ENCODE data around the gene CIAPIN1. TPM values are rescaled to one million over a fixed set of nuclear protein-coding genes. Genes with fewer than 3 reads are reported as not detected.
"Not testable (repeated sequence)": the region's sequence is repeated elsewhere in the genome, so short reads cannot be mapped to it uniquely, and the experiment has no call there.

The CIAPIN1 gene
- total RNA-seq, 2 experiments from 2014 or later, result 45.8 to 61.8 TPM

DNA sequence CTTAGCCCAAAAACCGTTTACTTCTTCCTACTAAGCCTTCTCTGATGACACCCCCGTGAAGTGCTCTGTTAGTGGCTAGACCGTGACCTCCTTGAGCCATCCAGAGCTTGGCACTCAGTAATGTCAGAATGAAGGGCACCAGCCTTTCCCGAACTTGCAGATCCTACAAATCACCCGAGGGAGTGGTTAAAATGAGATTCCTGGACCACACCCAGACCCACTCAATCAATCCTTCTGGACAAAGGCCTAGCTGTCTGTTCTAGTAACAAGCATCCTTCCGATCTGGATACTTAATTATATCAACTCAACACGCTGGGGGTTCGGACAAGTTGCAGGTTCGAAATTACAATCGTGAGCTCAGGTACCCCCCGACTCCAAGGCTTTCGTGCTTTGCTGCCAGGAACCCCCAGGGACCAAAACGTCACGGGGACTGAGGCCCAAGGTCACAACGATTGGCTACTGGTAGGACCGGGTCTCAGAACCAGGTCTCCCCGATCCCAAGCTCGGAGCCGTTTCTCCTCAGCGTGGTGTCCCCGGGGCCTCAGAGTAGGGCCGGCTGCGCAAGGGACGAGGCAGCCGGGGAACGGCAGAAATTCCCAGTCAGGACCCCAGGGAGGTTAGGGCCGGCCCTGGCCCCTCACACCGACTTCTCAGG, 527 bp downstream of the CIAPIN1 start:
- H3K4me1 Mint-ChIP-seq, result peaks cover 36% of the 10 kb centered on the region
- ChIA-PET POLR2A (interaction anchor here (0.6 to 0.7 kb wide), 4 partner anchors 16 to 153 kb away, joined by 3 to 5 read pairs (median 4); partner anchors contain the start of gene POLR2C), CTCF (interaction anchor here (1.0 to 5.3 kb wide), 10 partner anchors 10 to 288 kb away, joined by 3 to 40 read pairs (median 4); partner anchors contain the start of genes KATNB1 and POLR2C)
- no peaks in the 10 kb centered on the region for H3K27me3 Mint-ChIP-seq
- H3K27ac Mint-ChIP-seq, result peak overlapping the region; percentile 90
- H3K9me3 Mint-ChIP-seq, result peaks cover 1% of the 10 kb centered on the region
- H3K4me3 Mint-ChIP-seq, result peak overlapping the region; percentile 93
- peak; percentile 31 for DNase-seq
- peaks cover 21% of the 10 kb centered on the region for H3K36me3 Mint-ChIP-seq (ENCODE audit: low read depth)

DNA sequence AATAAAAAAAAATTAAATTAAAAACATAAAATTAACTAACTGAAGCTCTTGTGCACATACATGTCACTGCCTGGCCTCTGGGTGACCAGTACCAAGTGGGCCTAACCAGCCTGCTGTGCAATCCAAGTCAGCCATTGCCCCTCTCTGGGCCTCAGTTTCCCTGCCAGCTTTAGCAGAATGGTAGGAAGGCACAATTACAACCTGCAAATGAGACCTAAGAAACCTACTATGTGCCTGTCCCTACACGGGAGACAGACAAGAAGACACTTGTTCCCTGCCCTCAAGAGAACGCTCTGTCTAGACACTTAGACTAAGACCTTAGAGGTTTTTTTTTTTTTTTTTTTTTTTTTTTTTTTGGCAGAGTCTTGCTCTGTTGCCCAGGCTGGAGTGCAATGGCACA, 1.7 kb downstream of the CIAPIN1 start:
- DNase-seq, result no peak
- Mint-ChIP-seq H3K4me1 (peaks cover 36% of the 10 kb centered on the region), H3K36me3 (ENCODE audit: low read depth) (peaks cover 29% of the 10 kb centered on the region), H3K27ac (peak overlapping the region; percentile 13), H3K9me3 (peaks cover 13% of the 10 kb centered on the region), H3K4me3 (no peak overlapping the region), H3K27me3 (no peaks in the 10 kb centered on the region)
- POLR2A ChIA-PET, result no interaction called here
- CTCF ChIA-PET, result interaction anchor here (0.8 to 5.3 kb wide), 4 partner anchors 15 to 39 kb away, joined by 3 to 40 read pairs (median 4); partner anchors contain the start of gene POLR2C

DNA sequence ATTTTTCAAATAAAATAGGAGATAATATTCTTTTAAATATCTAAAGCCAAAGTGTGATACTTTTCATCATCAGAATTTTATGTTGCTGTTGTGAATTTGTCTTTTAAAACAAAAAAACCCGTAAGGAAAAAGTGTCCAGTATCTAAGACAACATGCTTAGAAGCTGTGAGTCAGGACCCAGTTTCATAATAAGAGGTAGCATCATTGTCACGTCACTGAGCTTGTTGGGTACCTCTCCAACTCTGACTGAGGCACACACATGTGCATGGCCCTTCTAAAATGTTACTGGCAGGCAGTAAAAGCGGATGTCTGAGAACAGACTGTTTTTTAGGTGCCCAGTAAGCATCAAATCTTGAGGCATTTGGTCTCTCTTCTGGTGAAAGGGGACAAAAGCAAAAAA, 2.5 kb downstream of the CIAPIN1 start:
- Mint-ChIP-seq H3K27me3 (no peaks in the 10 kb centered on the region), H3K27ac (no peak overlapping the region), H3K4me1 (peaks cover 34% of the 10 kb centered on the region), H3K4me3 (no peak overlapping the region), H3K9me3 (peaks cover 20% of the 10 kb centered on the region), H3K36me3 (ENCODE audit: low read depth) (peaks cover 37% of the 10 kb centered on the region)
- ChIA-PET POLR2A (interaction anchor here (0.6 kb wide), 1 partner anchor 26 kb away, joined by 3 read pairs; no protein-coding TSS in a partner anchor), CTCF (interaction anchor here (0.6 to 5.3 kb wide), 6 partner anchors 13 to 31 kb away, joined by 3 to 40 read pairs (median 4); partner anchors contain the start of gene POLR2C)
- DNase-seq, result no peak

DNA sequence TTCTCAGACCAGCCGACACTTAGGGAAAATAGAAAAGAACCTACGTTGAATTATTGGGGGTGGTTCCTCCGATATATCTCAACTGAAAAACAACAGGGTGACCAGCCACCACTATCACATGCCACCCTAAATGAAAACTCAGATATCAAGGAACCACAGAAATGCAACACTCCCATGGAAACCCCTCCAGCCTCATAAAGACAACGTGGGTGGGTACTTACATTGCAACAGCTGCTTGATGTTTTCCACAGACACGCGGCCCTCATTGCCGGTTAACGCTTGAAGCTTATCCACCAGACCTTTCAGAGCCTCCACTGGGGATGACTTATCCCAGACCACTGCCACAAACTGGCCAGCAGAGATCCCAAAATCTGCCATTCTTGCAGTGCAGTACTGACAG, 6.6 kb downstream of the CIAPIN1 start:
- H3K27me3 Mint-ChIP-seq, POLR2A ChIA-PET, H3K4me3 Mint-ChIP-seq, DNase-seq, H3K27ac Mint-ChIP-seq: not testable (repeated sequence)
- peaks cover 59% of the 10 kb centered on the region for H3K36me3 Mint-ChIP-seq (ENCODE audit: low read depth)
- peaks cover 22% of the 10 kb centered on the region for H3K9me3 Mint-ChIP-seq
- CTCF ChIA-PET, result interaction anchor here (1.1 kb wide), 1 partner anchor 23 kb away, joined by 3 read pairs; no protein-coding TSS in a partner anchor
- H3K4me1 Mint-ChIP-seq, result peaks cover 10% of the 10 kb centered on the region

DNA sequence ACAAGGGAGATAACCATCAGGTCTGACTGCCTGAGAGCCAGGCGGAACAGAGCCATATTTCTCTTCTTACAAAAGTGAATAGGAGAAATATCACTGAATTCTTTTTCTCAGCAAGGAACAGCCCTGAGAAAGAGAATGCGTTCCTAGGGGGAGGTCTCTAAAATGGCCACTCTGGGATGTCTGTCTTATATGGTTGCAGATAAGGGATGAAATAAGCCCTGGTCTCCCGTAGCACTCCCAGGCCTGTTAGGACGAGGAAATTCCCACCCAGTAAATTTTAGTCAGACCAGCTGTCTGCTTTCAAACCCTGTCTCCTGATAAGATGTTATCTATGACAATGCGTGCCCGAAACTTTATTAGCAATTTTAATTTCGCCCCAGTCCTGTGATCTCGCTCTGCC, 7.2 kb downstream of the CIAPIN1 start:
- POLR2A ChIA-PET, H3K4me1 Mint-ChIP-seq, H3K4me3 Mint-ChIP-seq, DNase-seq, H3K27me3 Mint-ChIP-seq, H3K27ac Mint-ChIP-seq: not testable (repeated sequence)
- CTCF ChIA-PET, result interaction anchor here (0.6 to 0.9 kb wide), 2 partner anchors 23 to 543 kb away, joined by 3 to 4 read pairs; no protein-coding TSS in a partner anchor
- Mint-ChIP-seq H3K9me3 (peaks cover 22% of the 10 kb centered on the region), H3K36me3 (ENCODE audit: low read depth) (peaks cover 62% of the 10 kb centered on the region)

DNA sequence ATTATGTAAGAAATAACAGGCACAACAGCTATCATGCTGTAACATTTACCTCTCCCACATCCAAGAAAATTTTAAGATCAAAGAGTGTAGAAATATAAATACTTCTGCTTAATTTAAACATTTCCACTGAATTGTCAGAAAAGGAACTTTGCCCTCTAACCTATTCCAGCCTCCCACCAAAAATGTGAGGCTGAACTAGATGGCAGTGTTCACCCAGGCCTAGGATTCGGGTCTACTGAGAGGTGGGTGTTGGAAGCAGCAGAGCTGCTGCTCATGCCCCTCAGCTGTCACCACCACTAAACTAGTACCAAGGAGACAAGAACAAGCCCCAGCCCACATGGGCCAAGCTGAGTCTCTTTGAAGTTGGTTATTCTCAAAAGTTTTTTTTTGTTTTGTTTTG, 11.3 kb downstream of the CIAPIN1 start:
- Mint-ChIP-seq H3K4me3 (no peak overlapping the region), H3K27ac (no peak overlapping the region), H3K27me3 (no peaks in the 10 kb centered on the region), H3K36me3 (ENCODE audit: low read depth) (peaks cover 65% of the 10 kb centered on the region), H3K9me3 (peaks cover 12% of the 10 kb centered on the region), H3K4me1 (peaks cover 17% of the 10 kb centered on the region)
- POLR2A ChIA-PET, result no interaction called here
- CTCF ChIA-PET, result interaction anchor here (0.6 to 1.6 kb wide), 4 partner anchors 17 to 73 kb away, joined by 3 to 5 read pairs (median 4); partner anchors contain the start of gene POLR2C
- DNase-seq, result no peak

DNA sequence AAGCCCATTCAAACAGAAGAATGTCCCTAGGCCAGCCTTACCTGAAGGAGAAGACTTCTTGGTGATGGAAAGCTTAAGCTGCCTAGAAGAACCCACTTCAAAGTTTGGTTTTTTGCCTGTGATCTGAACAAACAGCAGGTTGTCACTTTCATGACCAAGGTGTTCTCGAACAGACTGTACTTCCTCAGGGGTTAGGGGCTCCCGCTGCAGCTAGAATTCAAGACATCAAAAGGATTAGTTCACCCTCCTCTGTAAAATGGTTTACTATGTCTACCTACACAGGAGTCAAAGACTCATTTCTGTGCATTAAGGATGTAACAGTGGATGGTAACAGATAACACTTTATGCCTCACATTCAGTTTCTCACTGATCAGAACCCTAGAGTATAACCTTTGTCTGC, 13.2 kb downstream of the CIAPIN1 start:
- Mint-ChIP-seq H3K27me3 (no peaks in the 10 kb centered on the region), H3K4me3 (no peak overlapping the region), H3K36me3 (ENCODE audit: low read depth) (peaks cover 61% of the 10 kb centered on the region), H3K4me1 (peaks cover 17% of the 10 kb centered on the region), H3K9me3 (no peaks in the 10 kb centered on the region), H3K27ac (no peak overlapping the region)
- ChIA-PET POLR2A (no interaction called here), CTCF (interaction anchor here (1.0 to 2.8 kb wide), 5 partner anchors 9 to 32 kb away, joined by 3 to 14 read pairs (median 5); partner anchors contain the start of genes CIAPIN1, COQ9 and POLR2C)
- DNase-seq, result no peak

DNA sequence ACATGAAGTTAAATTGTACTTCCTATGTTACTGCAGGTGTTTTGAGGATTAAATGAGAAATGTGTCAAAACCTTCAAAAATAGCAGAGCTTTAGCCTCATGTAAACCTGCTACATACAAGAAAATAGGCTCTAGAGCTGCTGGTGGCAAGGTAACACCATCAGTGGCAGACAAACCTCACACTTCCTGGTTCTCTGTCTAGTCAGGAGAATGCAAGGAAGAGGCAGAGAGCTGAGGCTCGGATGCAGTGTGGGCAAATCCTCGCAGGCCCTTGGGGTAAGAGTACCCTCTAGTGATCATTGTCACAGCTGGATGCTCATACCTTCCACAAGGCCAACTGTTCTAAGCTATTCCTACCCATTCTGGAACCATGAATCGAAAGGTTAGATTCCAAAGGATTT, 14.2 kb downstream of the CIAPIN1 start:
- ChIA-PET POLR2A (no interaction called here), CTCF (interaction anchor here (1.0 to 2.8 kb wide), 5 partner anchors 10 to 33 kb away, joined by 3 to 14 read pairs (median 5); partner anchors contain the start of genes CIAPIN1, COQ9 and POLR2C)
- Mint-ChIP-seq H3K27ac (peak overlapping the region; percentile 31), H3K4me3 (no peak overlapping the region), H3K9me3 (no peaks in the 10 kb centered on the region), H3K36me3 (ENCODE audit: low read depth) (peaks cover 60% of the 10 kb centered on the region), H3K4me1 (peaks cover 17% of the 10 kb centered on the region), H3K27me3 (no peaks in the 10 kb centered on the region)
- no peak for DNase-seq

DNA sequence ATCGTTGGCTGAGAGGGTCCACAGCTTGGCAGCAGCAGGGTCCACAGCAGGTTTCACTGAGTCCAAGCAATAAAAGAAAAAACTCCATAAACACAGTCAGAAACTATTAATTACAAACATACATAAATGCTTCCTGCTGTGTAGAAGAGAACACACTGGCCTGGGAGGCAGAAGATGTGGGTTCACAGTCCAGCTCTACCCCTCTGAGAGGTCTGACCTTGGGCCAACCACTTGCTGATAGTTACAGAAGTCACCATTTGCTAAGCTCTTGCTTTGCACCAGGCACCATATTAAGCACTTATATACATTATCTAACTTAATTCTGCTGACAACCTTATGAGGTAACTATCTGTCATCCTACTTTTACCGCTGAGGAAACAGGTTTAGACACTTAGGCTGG, 14.7 kb downstream of the CIAPIN1 start:
- no peak overlapping the region for H3K4me3 Mint-ChIP-seq
- DNase-seq, result no peak
- peaks cover 17% of the 10 kb centered on the region for H3K4me1 Mint-ChIP-seq
- no peaks in the 10 kb centered on the region for H3K27me3 Mint-ChIP-seq
- ChIA-PET POLR2A (no interaction called here), CTCF (interaction anchor here (2.8 kb wide), 1 partner anchor 15 kb away, joined by 14 read pairs; no protein-coding TSS in a partner anchor)
- peaks cover 65% of the 10 kb centered on the region for H3K36me3 Mint-ChIP-seq (ENCODE audit: low read depth)
- no peak overlapping the region for H3K27ac Mint-ChIP-seq
- no peaks in the 10 kb centered on the region for H3K9me3 Mint-ChIP-seq

DNA sequence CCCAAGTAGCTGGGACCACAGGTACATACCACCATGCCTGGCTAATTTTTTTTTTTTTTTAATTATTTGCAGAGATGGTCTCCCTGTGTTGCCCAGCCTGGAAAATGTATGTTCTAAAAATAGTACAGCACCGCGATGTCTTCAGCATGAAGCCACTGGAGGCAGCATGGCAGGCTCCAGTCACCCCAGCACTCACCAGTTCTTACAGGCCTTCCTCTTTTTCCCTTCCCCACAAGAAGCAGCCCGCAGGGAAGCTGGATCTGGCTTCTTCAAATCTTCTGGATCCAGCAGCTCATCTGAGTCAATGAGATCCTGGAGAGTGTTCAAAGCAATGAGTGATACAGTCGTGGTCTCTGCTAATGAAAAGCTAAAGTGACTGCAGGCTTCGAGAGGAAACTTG, 16.2 kb downstream of the CIAPIN1 start:
- peaks cover 17% of the 10 kb centered on the region for H3K4me1 Mint-ChIP-seq
- ChIA-PET CTCF (interaction anchor here (0.5 to 2.2 kb wide), 4 partner anchors 14 to 149 kb away, joined by 3 to 9 read pairs (median 4); no protein-coding TSS in a partner anchor), POLR2A (no interaction called here)
- no peaks in the 10 kb centered on the region for H3K27me3 Mint-ChIP-seq
- no peak overlapping the region for H3K4me3 Mint-ChIP-seq
- H3K27ac Mint-ChIP-seq, result no peak overlapping the region
- peaks cover 65% of the 10 kb centered on the region for H3K36me3 Mint-ChIP-seq (ENCODE audit: low read depth)
- no peak for DNase-seq
- no peaks in the 10 kb centered on the region for H3K9me3 Mint-ChIP-seq

DNA sequence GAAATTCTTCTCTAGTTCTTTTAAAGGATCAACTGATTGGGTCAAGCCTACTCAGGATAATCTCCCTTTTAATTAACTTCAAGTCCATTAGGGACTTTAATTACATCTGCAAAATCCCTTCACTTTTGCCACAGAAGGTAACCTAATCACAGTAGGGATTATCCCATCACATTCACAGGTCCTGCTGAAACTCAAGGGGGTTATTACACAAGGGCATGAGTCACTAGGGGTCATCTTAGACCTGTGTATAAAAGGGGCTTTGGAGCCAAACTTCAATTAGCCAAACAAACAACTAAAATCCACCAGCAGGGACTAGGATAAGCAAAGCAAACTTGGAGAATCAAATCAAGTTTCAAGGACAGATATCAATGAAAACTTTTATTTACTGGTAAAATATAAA, 19.4 kb downstream of the CIAPIN1 start:
- Mint-ChIP-seq H3K27ac (no peak overlapping the region), H3K4me1 (peaks cover 2% of the 10 kb centered on the region), H3K36me3 (ENCODE audit: low read depth) (peaks cover 44% of the 10 kb centered on the region), H3K9me3 (no peaks in the 10 kb centered on the region), H3K4me3 (no peak overlapping the region), H3K27me3 (no peaks in the 10 kb centered on the region)
- CTCF ChIA-PET, result no interaction called here
- no peak for DNase-seq
- POLR2A ChIA-PET, result no interaction called here

DNA sequence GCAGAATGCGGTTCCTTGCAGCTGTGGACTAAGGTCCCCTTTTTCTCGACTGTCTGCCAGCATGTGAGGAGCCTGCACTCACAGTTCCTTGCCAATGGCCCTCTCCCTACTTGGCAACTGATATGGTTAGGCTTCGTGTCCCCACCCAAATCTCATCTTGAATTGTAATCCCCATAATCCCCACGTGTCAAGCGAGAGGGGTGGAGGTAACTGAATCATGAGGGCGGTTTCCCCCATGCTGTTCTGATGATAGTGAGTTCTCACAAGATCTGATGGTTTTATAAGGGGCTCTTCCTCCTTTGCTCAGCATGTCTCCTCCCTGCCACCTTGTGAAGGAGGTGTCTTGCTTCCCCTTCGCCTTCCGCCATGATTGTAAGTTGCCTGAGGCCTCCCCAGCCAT, 19.9 kb downstream of the CIAPIN1 start:
- Mint-ChIP-seq H3K9me3 (no peaks in the 10 kb centered on the region), H3K4me3 (no peak overlapping the region), H3K4me1 (no peaks in the 10 kb centered on the region), H3K27ac (no peak overlapping the region), H3K36me3 (ENCODE audit: low read depth) (peaks cover 40% of the 10 kb centered on the region), H3K27me3 (no peaks in the 10 kb centered on the region)
- POLR2A ChIA-PET, result no interaction called here
- DNase-seq, result no peak
- CTCF ChIA-PET, result interaction anchor here (2.5 kb wide), 1 partner anchor 10 kb away, joined by 10 read pairs; no protein-coding TSS in a partner anchor

DNA sequence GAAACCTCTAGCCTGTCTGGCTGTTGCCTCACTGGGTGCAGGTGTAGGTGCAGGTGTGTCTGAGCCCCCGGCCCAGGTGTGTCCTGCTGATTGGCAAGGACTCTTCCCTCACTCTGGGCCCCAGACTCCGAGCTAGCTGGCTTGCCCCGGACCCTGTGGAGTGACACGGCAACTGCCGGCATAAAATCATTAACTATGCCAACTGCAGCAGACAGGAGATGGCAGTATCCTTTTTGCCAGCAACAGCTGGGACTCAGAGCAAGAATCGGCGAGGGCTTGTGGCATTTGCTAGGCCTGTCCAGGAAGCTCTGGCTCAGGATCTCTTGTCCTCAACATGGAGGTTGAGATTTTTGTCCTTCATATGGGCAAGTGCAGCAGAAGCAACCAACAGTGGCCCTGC, 20.8 kb downstream of the CIAPIN1 start:
- H3K4me3 Mint-ChIP-seq, result no peak overlapping the region
- no peak for DNase-seq
- H3K27ac Mint-ChIP-seq, result no peak overlapping the region
- no peaks in the 10 kb centered on the region for H3K27me3 Mint-ChIP-seq
- POLR2A ChIA-PET, result no interaction called here
- peaks cover 39% of the 10 kb centered on the region for H3K36me3 Mint-ChIP-seq (ENCODE audit: low read depth)
- H3K9me3 Mint-ChIP-seq, result no peaks in the 10 kb centered on the region
- H3K4me1 Mint-ChIP-seq, result no peaks in the 10 kb centered on the region
- CTCF ChIA-PET, result interaction anchor here (0.6 to 2.5 kb wide), 4 partner anchors 9 to 959 kb away, joined by 3 to 10 read pairs (median 4); partner anchors contain the start of genes CIAPIN1 and COQ9
